ENCODE results near the gene VPS35.

VPS35 gene

GRCh38 chr16:46711106-46712058, 22.4 kb upstream of the VPS35 start:
- Histone ChIP-seq H3K4me2 (ENCODE audit: low read length) (no peak overlapping the region), H3K9ac (ENCODE audit: low read depth, low read length) (no peak overlapping the region), H3K4me1 (ENCODE audit: control insufficient read depth, insufficient read depth, low read length) (no peaks in the 10 kb centered on the region), H3K36me3 (ENCODE audit: insufficient read depth, low read length) (no peaks in the 10 kb centered on the region), H3K9me3 (replicated peaks; ENCODE audit: low read length) (no peaks in the 10 kb centered on the region), H3K27me3 (ENCODE audit: control insufficient read depth, insufficient read depth, low read length) (no peaks in the 10 kb centered on the region), H3K4me3 (ENCODE audit: low read length) (no peak overlapping the region)

DNA sequence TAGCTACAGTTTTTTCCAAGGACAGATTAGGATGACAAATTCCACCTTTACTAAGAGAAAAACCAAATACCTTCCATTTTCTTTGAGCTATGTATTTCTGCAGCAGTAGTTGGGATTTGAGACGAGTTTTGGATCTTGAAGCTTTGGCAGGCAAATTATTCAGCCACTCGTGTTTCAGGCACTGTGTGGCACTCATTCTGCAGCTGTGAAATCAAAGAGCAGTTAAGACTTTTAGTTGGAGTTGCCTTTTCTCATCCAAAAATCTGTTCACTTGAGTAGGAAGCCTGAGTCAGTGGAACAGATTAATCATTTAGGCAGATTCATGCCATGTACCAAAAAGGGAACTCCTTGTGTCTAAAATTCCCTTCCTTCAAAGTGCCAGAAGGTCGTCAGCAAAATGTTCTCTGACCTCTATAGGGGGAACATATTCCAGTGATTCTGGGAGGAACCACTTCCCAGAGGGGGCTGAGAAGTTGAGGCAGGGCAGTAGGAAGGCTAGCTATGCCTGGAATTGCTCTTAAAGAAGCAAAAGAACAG, 20.6 kb upstream of the VPS35 start:
- H3K4me1 ChIP-seq (ENCODE audit: control insufficient read depth, insufficient read depth, low read length): no peaks in the 10 kb centered on the region
- no peaks in the 10 kb centered on the region for H3K9me3 ChIP-seq (replicated peaks; ENCODE audit: low read length)
- no peaks in the 10 kb centered on the region for H3K36me3 ChIP-seq (ENCODE audit: insufficient read depth, low read length)
- no peaks in the 10 kb centered on the region for H3K27me3 ChIP-seq (ENCODE audit: control insufficient read depth, insufficient read depth, low read length)
- no peak overlapping the region for H3K9ac ChIP-seq (ENCODE audit: low read depth, low read length)
- no peak overlapping the region for H3K4me3 ChIP-seq (ENCODE audit: low read length)
- no peak overlapping the region for H3K4me2 ChIP-seq (ENCODE audit: low read length)

DNA sequence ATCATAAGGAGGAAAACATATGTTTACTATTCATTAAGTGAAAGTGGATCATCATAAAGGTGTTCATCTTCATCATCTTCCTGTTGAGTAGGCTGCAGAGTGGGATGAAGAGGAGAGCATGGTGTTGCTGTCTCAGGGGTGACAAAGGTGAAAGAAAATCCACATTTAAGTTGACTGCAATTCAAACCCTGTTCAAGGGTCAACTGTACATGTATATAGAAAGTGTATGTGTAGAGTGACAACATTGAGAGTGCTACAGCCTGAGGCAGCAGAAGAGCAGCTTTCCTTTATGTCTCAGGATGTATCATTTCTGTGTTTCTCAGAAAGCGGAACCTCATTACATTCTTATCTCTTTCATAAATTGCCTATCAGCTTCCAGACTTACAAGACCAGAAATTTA, 17.7 kb upstream of the VPS35 start:
- no peak overlapping the region for H3K9ac ChIP-seq (ENCODE audit: low read depth, low read length)
- H3K4me3 ChIP-seq (ENCODE audit: low read length): no peak overlapping the region
- no peaks in the 10 kb centered on the region for H3K27me3 ChIP-seq (ENCODE audit: control insufficient read depth, insufficient read depth, low read length)

GRCh38 chr16:46702030-46702429, 13.1 kb upstream of the VPS35 start:
- H3K27me3 ChIP-seq (ENCODE audit: control insufficient read depth, insufficient read depth, low read length): no peaks in the 10 kb centered on the region
- H3K9me3 ChIP-seq (replicated peaks; ENCODE audit: low read length): no peaks in the 10 kb centered on the region
- no peak overlapping the region for H3K9ac ChIP-seq (ENCODE audit: low read depth, low read length)
- H3K4me3 ChIP-seq (ENCODE audit: low read length): no peak overlapping the region
- H3K4me1 ChIP-seq (ENCODE audit: control insufficient read depth, insufficient read depth, low read length): no peaks in the 10 kb centered on the region
- H3K4me2 ChIP-seq (ENCODE audit: low read length): no peak overlapping the region
- peaks cover 6% of the 10 kb centered on the region for H3K36me3 ChIP-seq (ENCODE audit: insufficient read depth, low read length)

More for the DNA sequence above, 17.7 kb upstream of the VPS35 start:
- Histone ChIP-seq H3K9me3 (replicated peaks; ENCODE audit: low read length) (no peaks in the 10 kb centered on the region), H3K4me1 (ENCODE audit: control insufficient read depth, insufficient read depth, low read length) (no peaks in the 10 kb centered on the region), H3K4me2 (ENCODE audit: low read length) (no peak overlapping the region), H3K36me3 (ENCODE audit: insufficient read depth, low read length) (no peaks in the 10 kb centered on the region)

- H3K9ac ChIP-seq (ENCODE audit: low read depth, low read length): no peak overlapping the region
- no peaks in the 10 kb centered on the region for H3K27me3 ChIP-seq (ENCODE audit: control insufficient read depth, insufficient read depth, low read length)
- no peak overlapping the region for H3K4me2 ChIP-seq (ENCODE audit: low read length)
- no peak overlapping the region for H3K4me3 ChIP-seq (ENCODE audit: low read length)
- H3K36me3 ChIP-seq (ENCODE audit: insufficient read depth, low read length): peaks cover 7% of the 10 kb centered on the region
- H3K9me3 ChIP-seq (replicated peaks; ENCODE audit: low read length): no peaks in the 10 kb centered on the region
- H3K4me1 ChIP-seq (ENCODE audit: control insufficient read depth, insufficient read depth, low read length): no peaks in the 10 kb centered on the region
Measured at GRCh38 chr16:46701615-46702014, 12.6 kb upstream of the VPS35 start.

DNA sequence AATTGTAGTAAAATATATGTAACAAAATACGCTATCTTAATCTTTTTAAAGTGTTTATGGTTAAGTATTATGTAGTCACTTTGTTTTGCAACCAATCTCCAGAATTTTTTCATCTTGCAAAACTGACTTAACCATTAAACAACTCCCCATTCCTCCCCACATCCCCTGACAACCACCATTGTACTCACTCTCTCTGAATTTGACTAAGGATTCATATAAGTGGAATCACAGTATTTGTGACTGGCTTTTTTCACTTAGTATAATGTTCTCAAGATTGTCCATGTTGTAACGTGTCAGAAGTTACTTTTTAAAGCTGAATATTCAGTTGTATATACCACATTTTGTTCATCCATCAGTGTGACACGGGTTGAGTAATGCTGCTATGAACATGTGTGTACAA, 11.1 kb upstream of the VPS35 start:
- H3K9me3 ChIP-seq (replicated peaks; ENCODE audit: low read length): no peaks in the 10 kb centered on the region
- no peak overlapping the region for H3K9ac ChIP-seq (ENCODE audit: low read depth, low read length)
- H3K4me3 ChIP-seq (ENCODE audit: low read length): no peak overlapping the region
- no peaks in the 10 kb centered on the region for H3K27me3 ChIP-seq (ENCODE audit: control insufficient read depth, insufficient read depth, low read length)
- no peak overlapping the region for H3K4me2 ChIP-seq (ENCODE audit: low read length)
- H3K36me3 ChIP-seq (ENCODE audit: insufficient read depth, low read length): peaks cover 21% of the 10 kb centered on the region
- no peaks in the 10 kb centered on the region for H3K4me1 ChIP-seq (ENCODE audit: control insufficient read depth, insufficient read depth, low read length)

DNA sequence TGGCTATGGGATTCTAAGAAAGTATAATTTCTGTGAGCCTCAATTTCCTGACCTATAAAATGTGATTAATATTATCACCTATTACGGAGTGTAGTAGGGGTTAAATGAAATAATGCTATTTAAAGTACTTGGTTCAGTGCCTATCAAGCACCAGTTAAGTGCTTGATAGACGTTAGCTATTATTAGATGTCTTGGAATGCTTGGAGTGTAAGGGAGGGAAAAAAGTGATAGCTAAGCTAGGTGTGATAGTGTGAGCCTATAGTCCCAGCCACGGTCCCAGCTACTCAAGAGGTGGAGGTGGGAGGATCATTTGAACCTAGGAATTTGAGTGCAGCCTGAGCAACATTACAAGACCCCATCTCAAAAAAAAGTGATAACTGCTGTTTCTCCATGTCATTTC, 8.0 kb upstream of the VPS35 start:
- Histone ChIP-seq H3K9ac (ENCODE audit: low read depth, low read length) (no peak overlapping the region), H3K9me3 (replicated peaks; ENCODE audit: low read length) (no peaks in the 10 kb centered on the region), H3K36me3 (ENCODE audit: insufficient read depth, low read length) (peaks cover 27% of the 10 kb centered on the region), H3K27me3 (ENCODE audit: control insufficient read depth, insufficient read depth, low read length) (no peaks in the 10 kb centered on the region), H3K4me1 (ENCODE audit: control insufficient read depth, insufficient read depth, low read length) (no peaks in the 10 kb centered on the region), H3K4me2 (ENCODE audit: low read length) (no peak overlapping the region), H3K4me3 (ENCODE audit: low read length) (no peak overlapping the region)

- Histone ChIP-seq H3K9me3 (replicated peaks; ENCODE audit: low read length) (no peaks in the 10 kb centered on the region), H3K4me1 (ENCODE audit: control insufficient read depth, insufficient read depth, low read length) (peaks cover 8% of the 10 kb centered on the region), H3K4me2 (ENCODE audit: low read length) (no peak overlapping the region), H3K27me3 (ENCODE audit: control insufficient read depth, insufficient read depth, low read length) (no peaks in the 10 kb centered on the region), H3K36me3 (ENCODE audit: insufficient read depth, low read length) (peaks cover 27% of the 10 kb centered on the region), H3K4me3 (ENCODE audit: low read length) (no peak overlapping the region), H3K9ac (ENCODE audit: low read depth, low read length) (no peak overlapping the region)
Measured at GRCh38 chr16:46695937-46696336, 7.0 kb upstream of the VPS35 start.

- H3K9ac ChIP-seq (ENCODE audit: low read depth, low read length): no peak overlapping the region
- H3K9me3 ChIP-seq (replicated peaks; ENCODE audit: low read length): no peaks in the 10 kb centered on the region
- H3K4me1 ChIP-seq (ENCODE audit: control insufficient read depth, insufficient read depth, low read length): peaks cover 13% of the 10 kb centered on the region
- no peak overlapping the region for H3K4me3 ChIP-seq (ENCODE audit: low read length)
- H3K4me2 ChIP-seq (ENCODE audit: low read length): no peak overlapping the region
- H3K36me3 ChIP-seq (ENCODE audit: insufficient read depth, low read length): peaks cover 27% of the 10 kb centered on the region
- H3K27me3 ChIP-seq (ENCODE audit: control insufficient read depth, insufficient read depth, low read length): no peaks in the 10 kb centered on the region
Measured at GRCh38 chr16:46693598-46693997, 4.6 kb upstream of the VPS35 start.

DNA sequence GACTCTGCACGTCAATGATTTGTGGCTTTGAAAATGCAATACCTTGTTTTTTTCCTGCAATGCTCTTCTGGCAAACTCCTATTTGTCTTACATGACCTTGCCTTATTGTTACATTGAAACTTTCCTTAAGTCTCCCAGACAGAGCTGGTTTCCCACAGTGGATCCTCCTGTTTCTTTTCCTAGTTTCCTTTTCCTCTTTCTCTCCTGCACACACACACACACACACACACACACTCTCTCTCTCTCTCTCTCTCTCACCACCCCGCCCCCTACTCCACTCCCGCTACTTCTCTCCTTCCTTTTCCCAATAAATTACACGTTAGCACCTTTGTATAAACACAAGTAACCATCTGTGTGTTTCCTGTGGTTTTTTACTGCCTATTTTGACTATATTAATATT, 2.7 kb upstream of the VPS35 start:
- Histone ChIP-seq H3K9me3 (replicated peaks; ENCODE audit: low read length) (no peaks in the 10 kb centered on the region), H3K4me3 (ENCODE audit: low read length) (peak overlapping the region; percentile 76), H3K27me3 (ENCODE audit: control insufficient read depth, insufficient read depth, low read length) (no peaks in the 10 kb centered on the region), H3K36me3 (ENCODE audit: insufficient read depth, low read length) (peaks cover 20% of the 10 kb centered on the region), H3K4me1 (ENCODE audit: control insufficient read depth, insufficient read depth, low read length) (peaks cover 25% of the 10 kb centered on the region), H3K4me2 (ENCODE audit: low read length) (peak overlapping the region; percentile 98), H3K9ac (ENCODE audit: low read depth, low read length) (peak overlapping the region; percentile 83)

GRCh38 chr16:46690281-46691178, 1.6 kb upstream of the VPS35 start:
- H3K4me2 ChIP-seq (ENCODE audit: low read length): peak overlapping the region; percentile 98
- peaks cover 11% of the 10 kb centered on the region for H3K36me3 ChIP-seq (ENCODE audit: insufficient read depth, low read length)
- H3K4me1 ChIP-seq (ENCODE audit: control insufficient read depth, insufficient read depth, low read length): peaks cover 29% of the 10 kb centered on the region
- H3K9ac ChIP-seq (ENCODE audit: low read depth, low read length): peak overlapping the region; percentile 83
- H3K9me3 ChIP-seq (replicated peaks; ENCODE audit: low read length): no peaks in the 10 kb centered on the region
- no peaks in the 10 kb centered on the region for H3K27me3 ChIP-seq (ENCODE audit: control insufficient read depth, insufficient read depth, low read length)
- peak overlapping the region; percentile 76 for H3K4me3 ChIP-seq (ENCODE audit: low read length)

All from skeletal muscle satellite cell (primary cell).